Measurements from ENCODE around the gene DAB2IP. TPM values are rescaled to one million over a fixed set of nuclear protein-coding genes. Genes with fewer than 3 reads are reported as not detected.

DAB2IP gene
- total RNA-seq, 1 experiment from 2014 or later = 17.0 TPM

DNA sequence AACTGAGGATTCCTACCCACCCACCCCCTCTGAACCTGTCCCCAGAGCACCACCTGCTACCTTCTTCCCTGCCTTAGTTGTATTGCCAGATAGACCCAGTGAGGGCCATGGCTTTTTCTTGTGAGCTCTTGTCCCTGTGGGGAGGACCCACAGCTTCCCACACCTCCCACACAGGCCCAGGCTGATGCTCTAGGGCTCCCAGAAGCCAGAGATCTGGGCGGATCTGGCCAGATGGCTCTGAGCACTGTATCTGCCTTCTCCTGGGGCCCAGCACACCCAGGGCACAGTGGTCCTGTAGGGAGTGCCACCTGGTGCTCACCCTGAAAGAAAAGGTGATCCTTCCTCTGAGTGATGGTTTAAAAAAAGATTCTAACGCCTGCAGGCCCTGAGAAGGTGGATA lies 131.7 kb downstream of the DAB2IP start:
- DNase-seq (ENCODE audit: unreplicated experiment) = no peak
- no peaks in the 10 kb centered on the region for H3K27me3 Mint-ChIP-seq (ENCODE audit: insufficient read depth, unreplicated experiment)
- TF ChIP-seq, protein P1, sequence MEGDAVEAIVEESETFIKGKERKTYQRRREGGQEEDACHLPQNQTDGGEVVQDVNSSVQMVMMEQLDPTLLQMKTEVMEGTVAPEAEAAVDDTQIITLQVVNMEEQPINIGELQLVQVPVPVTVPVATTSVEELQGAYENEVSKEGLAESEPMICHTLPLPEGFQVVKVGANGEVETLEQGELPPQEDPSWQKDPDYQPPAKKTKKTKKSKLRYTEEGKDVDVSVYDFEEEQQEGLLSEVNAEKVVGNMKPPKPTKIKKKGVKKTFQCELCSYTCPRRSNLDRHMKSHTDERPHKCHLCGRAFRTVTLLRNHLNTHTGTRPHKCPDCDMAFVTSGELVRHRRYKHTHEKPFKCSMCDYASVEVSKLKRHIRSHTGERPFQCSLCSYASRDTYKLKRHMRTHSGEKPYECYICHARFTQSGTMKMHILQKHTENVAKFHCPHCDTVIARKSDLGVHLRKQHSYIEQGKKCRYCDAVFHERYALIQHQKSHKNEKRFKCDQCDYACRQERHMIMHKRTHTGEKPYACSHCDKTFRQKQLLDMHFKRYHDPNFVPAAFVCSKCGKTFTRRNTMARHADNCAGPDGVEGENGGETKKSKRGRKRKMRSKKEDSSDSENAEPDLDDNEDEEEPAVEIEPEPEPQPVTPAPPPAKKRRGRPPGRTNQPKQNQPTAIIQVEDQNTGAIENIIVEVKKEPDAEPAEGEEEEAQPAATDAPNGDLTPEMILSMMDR (IDR thresholded peaks at IDR 0.05; ENCODE audit: unreplicated experiment) = no peak
- peaks cover 19% of the 10 kb centered on the region for H3K36me3 Mint-ChIP-seq (ENCODE audit: insufficient read depth, unreplicated experiment)
- H3K27ac Mint-ChIP-seq (ENCODE audit: low read depth, unreplicated experiment) = no peak overlapping the region
- intact Hi-C loops (cut with micrococcal nuclease) = no loop called here
- ChIA-PET POLR2A (no interaction called here), CTCF (interaction anchor here (0.6 kb wide), 1 partner anchor 11 kb away, joined by 3 read pairs; no protein-coding TSS in a partner anchor)
- BruUV-seq (replicated peaks) = no TSS peak
- H3K9me3 Mint-ChIP-seq (ENCODE audit: unreplicated experiment) = peaks cover 8% of the 10 kb centered on the region
- no peaks in the 10 kb centered on the region for H3K4me1 Mint-ChIP-seq (ENCODE audit: insufficient read depth, unreplicated experiment)
- no peak overlapping the region for H3K4me3 Mint-ChIP-seq (ENCODE audit: unreplicated experiment)

DNA sequence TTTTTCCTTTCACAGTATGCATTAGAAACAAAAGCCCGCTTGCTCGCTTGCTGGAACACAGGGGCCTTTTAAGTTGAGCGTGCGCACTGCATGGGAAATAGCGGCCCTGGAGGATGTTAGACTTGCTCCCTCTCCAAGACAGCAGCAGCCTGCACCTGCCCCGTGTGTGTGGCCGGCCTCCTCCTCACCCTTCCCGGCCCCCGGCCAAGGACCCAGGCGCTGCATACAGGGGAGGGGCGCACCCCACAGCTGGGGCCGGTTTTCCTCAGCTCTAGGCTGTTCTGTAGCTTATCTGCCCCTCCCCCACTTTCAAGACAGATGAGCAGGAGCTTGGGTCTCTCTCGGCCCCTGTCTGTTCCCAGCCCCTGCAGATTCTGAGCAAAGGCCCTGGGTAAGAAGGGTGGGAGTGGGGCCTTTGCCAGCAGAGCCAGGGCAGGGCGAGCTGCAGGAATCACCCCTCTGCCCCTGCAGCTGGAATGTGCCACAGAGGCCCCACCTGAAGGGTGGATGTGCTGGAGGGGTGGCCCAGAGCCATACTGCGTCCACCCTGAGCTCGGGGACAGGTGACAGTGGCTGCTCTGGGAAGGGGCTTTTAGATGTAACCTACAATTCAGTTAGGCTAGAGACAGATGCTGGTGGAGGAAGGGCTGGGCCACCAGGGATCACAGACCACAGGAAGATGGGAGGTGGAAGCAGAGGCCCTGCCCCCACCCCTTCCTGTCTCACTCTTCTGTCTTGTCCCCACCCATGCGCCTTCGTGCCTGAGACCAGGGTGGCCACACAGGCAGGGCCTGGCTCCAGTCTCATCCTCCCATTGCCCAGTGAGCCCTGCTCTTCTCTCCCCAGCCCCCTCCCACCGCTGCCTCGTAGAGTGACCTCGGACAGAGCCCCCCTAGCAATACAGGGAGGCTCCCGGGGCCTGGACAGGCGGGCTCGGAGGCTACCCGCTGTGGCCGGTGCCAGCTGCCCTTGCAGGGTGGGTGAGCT lies 132.4 kb downstream of the DAB2IP start:
- no peak for DNase-seq (ENCODE audit: unreplicated experiment)
- ChIA-PET POLR2A (no interaction called here), CTCF (interaction anchor here (0.6 to 0.7 kb wide), 2 partner anchors 12 to 96 kb away, joined by 3 read pairs; no protein-coding TSS in a partner anchor)
- Mint-ChIP-seq H3K9me3 (ENCODE audit: unreplicated experiment) (peaks cover 5% of the 10 kb centered on the region), H3K36me3 (ENCODE audit: insufficient read depth, unreplicated experiment) (peaks cover 19% of the 10 kb centered on the region), H3K4me3 (ENCODE audit: unreplicated experiment) (no peak overlapping the region), H3K27ac (ENCODE audit: low read depth, unreplicated experiment) (no peak overlapping the region), H3K4me1 (ENCODE audit: insufficient read depth, unreplicated experiment) (no peaks in the 10 kb centered on the region), H3K27me3 (ENCODE audit: insufficient read depth, unreplicated experiment) (no peaks in the 10 kb centered on the region)
- no TSS peak for BruUV-seq (replicated peaks)
- TF ChIP-seq, protein P1 (IDR thresholded peaks at IDR 0.05; ENCODE audit: unreplicated experiment) = no peak
- intact Hi-C loops (cut with micrococcal nuclease) = no loop called here

DNA sequence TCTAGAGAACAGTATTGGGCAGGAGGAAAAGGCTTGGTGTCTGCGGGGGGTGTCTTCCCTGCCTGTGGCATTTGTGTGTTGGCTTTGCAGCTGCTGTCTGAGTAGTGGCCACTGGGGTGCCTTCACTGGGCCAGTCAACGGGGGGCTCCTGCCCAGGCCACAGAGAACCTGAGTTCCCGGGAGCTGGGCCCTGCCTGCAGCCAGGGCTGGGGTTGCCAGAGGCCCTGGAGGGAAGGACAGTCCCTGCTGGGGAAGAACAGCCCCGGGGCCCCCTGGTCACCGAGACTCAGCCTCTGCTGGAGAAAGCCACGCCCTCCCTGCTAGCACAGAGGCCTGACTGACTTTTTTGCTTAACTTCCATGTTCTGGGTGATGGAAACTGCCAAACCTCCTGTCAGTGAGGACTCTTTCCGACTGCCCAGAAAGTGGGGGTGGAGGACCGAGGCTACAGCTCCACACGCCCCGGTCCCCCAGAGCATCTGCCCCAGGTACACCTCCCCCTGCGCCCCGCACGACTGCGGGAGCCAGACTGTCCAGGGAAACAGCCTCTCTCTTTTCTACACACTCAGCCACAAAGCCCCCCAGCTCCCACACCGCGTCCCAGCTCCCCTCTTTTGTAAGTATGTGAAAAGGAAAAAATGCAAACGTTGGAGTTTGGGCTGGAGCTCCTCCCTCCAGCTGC lies 133.4 kb downstream of the DAB2IP start:
- H3K4me3 Mint-ChIP-seq (ENCODE audit: unreplicated experiment) = no peak overlapping the region
- H3K4me1 Mint-ChIP-seq (ENCODE audit: insufficient read depth, unreplicated experiment) = no peaks in the 10 kb centered on the region
- TF ChIP-seq, protein P1 (IDR thresholded peaks at IDR 0.05; ENCODE audit: unreplicated experiment) = no peak
- DNase-seq (ENCODE audit: unreplicated experiment) = no peak
- ChIA-PET CTCF (no interaction called here), POLR2A (no interaction called here)
- no peaks in the 10 kb centered on the region for H3K27me3 Mint-ChIP-seq (ENCODE audit: insufficient read depth, unreplicated experiment)
- BruUV-seq (replicated peaks) = no TSS peak
- H3K36me3 Mint-ChIP-seq (ENCODE audit: insufficient read depth, unreplicated experiment) = peaks cover 12% of the 10 kb centered on the region
- H3K9me3 Mint-ChIP-seq (ENCODE audit: unreplicated experiment) = no peaks in the 10 kb centered on the region
- intact Hi-C loops (cut with micrococcal nuclease) = no loop called here
- no peak overlapping the region for H3K27ac Mint-ChIP-seq (ENCODE audit: low read depth, unreplicated experiment)
